HG03060 (cell line): ENCODE data around the gene TMEM255B.

Source experiments
- ATAC-seq: cut with Tn5 transposase; IDR thresholded peaks from one replicate; pipeline ENCODE4 v1.9.1; 2021; ENCODE audit warnings: low read depth, moderate number of reproducible peaks; ENCODE audit not compliant: unreplicated experiment

TMEM255B gene

GRCh38 chr13:113855931-113856715 is 97.1 kb downstream of the TMEM255B start:
- ATAC-seq: no peak

- no peak for ATAC-seq
Observed at GRCh38 chr13:113856716-113857065, 97.7 kb downstream of the TMEM255B start.

- no peak for ATAC-seq
Observed at GRCh38 chr13:113857531-113858195, 98.6 kb downstream of the TMEM255B start.

- no peak for ATAC-seq
Observed at GRCh38 chr13:113859311-113860050, 100.5 kb downstream of the TMEM255B start.

- ATAC-seq: no peak
Observed at GRCh38 chr13:113860051-113860664, 101.1 kb downstream of the TMEM255B start.

- no peak for ATAC-seq
Observed at GRCh38 chr13:113860665-113861432, 101.8 kb downstream of the TMEM255B start.

- no peak for ATAC-seq
Observed at GRCh38 chr13:113861433-113862030, 102.5 kb downstream of the TMEM255B start.

GRCh38 chr13:113862191-113862930 is 103.3 kb downstream of the TMEM255B start:
- no peak for ATAC-seq

GRCh38 chr13:113862931-113863523 is 104.0 kb downstream of the TMEM255B start:
- no peak for ATAC-seq

- ATAC-seq: no peak
Observed at GRCh38 chr13:113863524-113864272, 104.7 kb downstream of the TMEM255B start, which contains the start of gene GAS6. GAS6 (minus strand) TSS chr13:113864076; CDS start chr13:113863920, 156 bp downstream.

GRCh38 chr13:113864273-113864890 is 105.4 kb downstream of the TMEM255B start:
- no peak for ATAC-seq

- no peak for ATAC-seq
Observed at GRCh38 chr13:113865427-113865826, 106.4 kb downstream of the TMEM255B start.
